GM18499 (cell line): Measurements from ENCODE around the gene EYA2.

Experiments
- ATAC-seq: cut with Tn5 transposase; IDR thresholded peaks from one replicate; pipeline ENCODE4 v1.9.1; 2021; ENCODE audit warnings: moderate number of reproducible peaks; ENCODE audit not compliant: insufficient read depth, unreplicated experiment

EYA2 gene

DNA sequence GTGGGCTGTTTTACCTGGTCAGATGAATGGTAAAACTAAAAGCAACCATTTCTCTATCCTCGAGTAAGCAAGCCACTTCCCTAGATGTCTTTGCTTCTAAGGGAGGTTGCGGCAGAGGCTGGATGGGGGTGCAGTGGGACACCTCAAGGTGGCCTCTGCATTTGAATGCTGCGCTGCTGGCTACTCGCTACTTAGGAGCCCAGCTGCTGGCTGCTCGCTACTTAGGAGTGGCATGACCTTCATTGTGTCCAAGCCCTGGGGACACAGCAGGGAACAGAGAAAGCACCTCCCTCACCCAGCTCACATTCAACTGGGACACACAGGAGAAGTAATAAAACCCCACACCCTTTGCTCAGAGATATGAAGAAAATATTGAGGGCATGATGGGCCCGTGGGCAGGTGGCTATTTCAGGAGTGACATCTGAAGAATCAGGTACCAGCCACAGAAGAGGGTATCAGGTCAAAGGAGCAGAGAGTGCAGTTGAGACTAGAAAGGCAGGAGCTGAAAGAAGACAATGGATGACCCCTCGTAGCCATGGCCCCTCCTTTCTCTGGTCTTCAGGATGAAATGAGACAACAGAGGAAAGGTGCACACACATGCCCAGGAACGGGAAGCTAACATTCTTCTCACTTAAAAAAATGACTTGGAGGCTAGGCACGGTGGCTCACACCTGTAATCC lies 312.5 kb downstream of the EYA2 start:
- no peak for ATAC-seq

DNA sequence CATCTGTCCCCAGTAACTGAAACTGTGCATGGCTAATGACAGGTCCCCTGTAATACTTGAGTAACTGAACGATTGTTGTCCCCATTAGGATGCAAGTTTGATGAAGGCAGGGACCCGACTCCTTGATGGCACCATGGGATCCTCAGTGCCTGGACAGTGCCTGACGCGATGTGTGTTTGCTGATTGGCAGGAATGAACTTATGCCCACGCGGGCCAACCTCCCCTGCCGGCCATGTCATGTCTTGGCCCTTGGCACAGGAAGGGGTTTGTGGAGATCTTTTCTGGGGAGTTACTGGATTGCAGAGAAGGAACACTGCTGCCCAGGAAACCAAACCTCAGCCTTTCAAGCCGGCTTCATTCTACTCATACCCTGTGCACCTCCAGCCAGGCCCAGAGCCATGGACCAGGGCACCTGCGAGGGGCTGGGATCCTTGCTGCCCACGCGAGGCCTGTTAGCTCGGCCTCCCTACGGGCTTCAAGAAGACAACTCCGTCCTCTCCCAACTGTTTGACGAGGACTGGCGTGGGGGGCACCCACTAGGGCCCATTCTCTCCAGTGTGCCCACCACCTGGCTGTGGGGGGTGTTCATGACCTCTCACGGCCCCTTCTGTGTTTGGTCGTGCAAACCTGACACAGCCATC lies 314.0 kb downstream of the EYA2 start:
- ATAC-seq: no peak

DNA sequence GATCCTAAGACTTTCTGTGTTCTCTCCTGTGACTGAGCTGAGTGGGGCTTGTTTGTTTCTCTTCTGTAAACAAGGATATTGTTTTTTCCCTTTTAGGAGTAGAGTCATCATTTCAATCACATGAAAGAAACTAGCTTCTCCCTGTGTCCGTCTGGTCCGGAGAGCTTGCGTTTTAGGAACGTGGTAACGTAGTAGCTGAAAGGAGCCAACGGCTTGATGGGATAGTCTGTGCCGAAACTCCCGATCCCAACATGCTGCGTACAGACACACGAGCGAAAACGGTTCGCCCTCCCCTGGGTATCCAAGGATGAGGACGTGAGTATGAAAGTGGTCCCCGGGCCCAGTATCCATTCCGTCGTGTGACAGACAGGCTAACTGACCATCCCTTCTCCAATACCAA lies 315.3 kb downstream of the EYA2 start:
- ATAC-seq: no peak

DNA sequence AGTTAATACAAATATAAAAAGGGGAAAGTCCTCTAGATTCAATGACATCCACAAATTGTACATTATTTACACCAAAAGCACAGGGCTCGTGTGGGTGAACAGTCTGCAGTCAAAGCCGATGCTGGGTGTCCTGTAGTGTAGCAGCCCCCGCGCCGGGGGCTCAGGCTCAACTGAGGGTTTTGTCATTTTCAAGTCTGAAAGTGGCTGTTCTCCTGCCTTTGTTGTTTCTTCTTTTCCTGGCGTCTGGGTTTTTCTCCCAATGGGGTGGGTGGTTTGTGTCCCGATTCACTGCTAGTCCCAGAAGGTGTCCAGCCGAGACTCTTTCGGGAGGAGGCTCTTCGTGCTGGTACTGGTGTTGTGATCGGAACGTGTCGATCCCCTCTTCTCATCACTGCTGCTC lies 315.8 kb downstream of the EYA2 start:
- no peak for ATAC-seq

DNA sequence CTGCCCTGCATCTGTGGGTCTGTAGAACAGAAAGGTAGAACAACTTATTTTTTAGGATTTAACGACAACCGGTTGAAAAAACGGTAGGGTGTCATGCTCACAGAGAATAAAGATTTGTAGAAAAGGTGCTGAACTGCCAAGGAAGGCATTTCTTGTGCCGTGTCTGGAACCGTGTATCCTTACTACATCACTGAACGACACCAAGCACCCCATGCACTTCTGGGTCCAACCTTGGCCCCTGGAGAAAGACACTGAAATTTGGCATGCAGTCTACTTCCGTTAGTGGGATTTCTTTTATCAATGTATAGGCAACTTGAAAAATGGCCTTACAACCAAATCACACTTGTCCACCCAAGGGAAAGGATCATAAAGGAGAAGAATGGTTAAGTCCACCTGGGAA lies 316.4 kb downstream of the EYA2 start:
- no peak for ATAC-seq

DNA sequence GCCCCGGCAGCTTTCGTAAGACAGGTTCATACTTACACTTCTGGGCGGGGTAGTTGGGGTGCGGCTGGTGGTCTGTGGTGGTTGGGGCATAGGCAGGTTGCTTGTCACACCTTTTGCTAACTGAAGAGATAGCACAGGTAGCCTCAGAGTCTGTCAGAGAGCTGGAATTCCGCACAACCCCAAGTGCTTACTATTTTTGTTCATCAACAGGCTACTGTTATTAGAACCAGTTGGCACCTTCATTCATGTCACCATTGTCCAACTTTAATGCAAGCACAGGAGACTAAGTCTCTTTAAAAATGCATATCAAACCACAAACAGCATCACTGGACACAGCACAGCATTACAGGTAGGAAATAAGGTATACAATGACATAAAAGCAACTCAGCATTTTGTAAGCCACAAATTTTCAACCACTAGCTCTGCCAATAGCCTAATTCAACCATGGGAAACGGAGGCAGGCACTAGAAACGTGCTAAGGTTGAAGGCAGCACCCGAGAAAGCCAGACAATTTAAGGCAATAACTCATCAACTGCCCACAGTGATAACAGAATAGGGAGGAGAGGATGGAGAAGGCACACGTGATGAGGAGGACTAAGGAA lies 318.1 kb downstream of the EYA2 start:
- no peak for ATAC-seq

DNA sequence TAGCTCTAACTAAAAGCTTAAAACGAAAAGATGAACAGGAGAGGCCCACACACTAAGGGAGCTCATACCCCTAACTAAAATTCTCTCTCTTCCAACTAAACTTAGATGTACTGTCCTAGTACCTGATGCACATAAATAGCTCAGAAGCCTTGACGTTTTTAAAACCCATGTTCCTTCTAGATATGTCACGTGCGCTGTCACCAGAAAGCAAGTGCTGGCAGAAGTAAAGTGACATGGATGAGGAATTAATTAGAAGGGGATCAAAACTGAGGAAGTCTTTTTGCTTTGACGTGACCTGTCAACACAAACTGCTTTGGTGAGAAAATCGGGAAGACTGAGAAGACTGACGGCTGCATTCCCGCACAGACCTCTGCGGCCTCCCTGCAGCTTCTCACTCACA lies 319.3 kb downstream of the EYA2 start:
- no peak for ATAC-seq

DNA sequence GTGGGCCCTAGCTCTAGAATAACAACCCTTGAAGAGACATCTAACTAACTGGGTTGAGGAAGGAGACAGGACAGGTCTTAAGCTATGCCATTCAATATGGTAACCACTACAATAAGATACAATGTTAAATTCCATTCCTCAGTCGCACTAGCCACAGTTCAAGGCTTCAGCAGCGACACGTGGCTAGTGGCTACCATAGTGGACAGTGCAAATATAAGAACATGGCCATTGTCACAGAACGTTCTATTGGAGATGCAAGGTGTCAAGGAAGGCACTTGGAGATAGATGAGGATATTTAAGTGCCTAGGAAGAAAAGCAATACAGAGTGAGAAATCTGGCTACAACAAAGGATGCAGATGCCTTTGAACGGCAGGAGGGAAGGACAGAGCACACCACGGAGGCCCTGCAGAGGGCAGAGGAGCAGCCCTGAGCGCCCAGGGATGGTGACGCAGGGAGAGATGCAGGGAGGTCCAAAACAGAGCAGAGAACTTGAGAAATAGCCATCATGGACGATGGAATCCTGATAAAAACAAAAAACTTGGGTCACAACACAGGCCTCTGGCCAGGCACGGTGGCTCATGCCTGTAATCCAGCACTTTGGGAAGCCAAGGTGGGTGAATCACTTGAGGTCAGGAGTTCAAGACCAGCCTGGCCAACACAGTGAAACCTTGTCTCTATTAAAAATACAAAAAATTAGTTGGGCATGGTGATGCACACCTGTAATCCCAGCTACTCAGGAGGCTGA lies 321.2 kb downstream of the EYA2 start:
- ATAC-seq: no peak

DNA sequence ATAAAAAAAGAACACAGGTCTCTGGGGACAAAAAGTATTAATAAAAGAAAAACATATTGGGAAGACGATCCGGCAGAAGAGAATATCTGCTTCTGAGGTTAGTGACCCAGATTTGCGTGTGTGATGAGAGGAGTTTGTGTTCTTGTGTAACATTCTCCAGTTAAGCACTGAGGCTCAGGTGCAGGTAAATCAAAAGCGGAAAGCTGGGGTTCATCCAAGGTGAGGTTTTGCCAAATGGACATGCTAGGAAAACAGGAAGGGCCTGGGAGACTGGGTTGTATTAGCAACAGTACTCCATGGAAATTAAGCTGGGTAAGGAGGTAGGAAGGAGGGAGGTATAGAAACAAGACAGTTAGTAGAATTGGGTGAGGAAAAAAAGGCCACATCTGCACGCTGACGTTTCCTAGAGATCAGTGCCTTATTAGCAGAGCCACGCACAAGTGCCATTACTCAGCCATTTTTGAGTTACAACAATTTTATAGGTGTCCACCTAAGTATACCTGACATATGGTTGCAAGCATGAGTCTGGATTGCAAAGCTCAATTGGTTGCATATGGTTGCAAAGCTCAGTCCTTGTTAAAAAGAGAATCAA lies 322.3 kb downstream of the EYA2 start:
- no peak for ATAC-seq

DNA sequence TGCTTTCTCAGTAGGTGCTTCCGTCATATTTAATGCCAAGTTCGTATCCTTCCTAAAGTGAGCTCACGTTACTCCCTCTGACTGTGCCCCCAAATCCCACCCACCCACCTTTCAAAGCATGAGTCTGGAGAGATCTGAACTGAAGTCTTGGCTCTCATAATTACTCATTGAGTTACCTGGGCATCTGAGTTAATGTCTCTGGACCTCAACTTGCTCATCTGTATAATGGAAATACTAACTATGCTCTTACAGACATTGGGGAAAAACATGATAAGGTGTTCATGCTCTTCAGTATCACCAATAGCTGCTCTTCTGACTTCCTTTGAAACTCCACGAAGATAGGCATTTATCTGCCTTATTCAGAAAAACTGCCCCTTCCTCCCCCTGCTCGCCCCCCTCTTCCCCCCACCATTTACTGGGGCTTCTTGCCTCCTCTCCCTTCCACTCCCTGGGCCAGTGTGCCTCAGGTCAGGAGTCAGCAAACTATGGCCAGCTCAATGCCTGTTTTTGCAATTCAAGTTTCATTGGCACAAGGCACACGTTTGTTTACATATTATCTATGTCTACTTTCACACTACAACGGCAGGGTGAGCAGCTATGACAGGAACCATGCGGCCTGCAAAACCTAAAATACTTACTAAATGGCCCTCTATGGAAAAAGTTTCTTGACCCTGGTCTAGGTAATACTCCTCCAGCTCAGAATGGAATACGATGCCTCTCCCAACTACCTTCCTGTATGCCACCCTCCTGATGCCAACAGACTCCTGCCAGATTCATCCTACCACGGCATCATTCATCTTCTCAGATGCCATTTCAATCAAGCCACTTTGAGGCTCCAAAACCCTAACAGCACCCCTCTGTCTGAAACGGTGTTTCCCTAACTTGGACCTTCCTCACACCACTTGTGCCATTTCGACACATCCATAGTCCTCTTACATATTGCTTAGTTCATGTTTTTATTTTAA lies 323.1 kb downstream of the EYA2 start:
- ATAC-seq: no peak

DNA sequence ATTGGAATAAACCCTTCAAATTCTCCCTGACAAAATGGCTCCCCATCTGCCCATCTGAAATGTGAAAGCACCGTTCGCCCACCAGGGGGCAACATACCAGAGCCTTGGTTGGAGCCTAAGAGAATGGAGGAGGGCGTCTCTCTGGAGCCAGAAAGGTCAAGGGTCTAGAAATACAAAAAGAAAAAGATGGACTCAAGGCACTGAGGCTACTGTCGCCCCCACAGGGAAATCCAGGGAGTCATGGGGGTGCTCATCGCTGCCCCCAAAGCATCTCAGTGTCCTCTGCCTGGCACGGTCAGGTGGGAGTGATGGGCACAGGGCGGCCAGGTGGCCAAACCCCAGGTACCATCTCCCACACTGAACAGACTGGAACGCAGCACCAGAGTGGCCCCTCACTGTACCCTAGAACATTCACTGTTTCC lies 325.5 kb downstream of the EYA2 start:
- no peak for ATAC-seq

DNA sequence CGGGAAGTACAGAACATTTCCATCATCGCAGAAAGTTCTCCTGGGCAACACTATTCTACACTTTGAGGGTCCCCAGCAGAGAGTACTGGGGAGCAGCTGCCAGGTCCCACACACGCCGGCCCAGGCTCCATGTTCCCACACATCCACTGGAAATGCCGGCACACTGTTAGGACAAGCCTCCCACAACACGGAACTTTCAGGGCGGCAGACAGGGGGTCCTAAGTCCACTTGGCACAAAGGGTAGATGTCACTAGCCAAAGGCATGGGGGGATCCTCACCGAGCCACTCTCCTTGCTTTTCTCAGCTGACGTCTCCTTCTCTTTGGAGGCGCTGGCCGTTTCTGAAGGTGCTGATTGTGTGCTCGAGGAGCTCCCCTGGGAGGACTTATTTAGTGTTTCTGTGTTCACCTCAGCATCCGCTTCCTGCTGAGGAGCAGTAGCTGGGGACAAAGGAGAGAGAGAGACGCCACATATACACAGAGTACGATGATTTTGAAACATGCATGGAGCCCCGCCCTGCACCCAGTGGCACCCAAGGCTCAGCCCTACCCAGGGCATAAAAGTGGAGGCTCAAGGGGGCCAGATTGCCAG lies 326.5 kb downstream of the EYA2 start:
- ATAC-seq: no peak

DNA sequence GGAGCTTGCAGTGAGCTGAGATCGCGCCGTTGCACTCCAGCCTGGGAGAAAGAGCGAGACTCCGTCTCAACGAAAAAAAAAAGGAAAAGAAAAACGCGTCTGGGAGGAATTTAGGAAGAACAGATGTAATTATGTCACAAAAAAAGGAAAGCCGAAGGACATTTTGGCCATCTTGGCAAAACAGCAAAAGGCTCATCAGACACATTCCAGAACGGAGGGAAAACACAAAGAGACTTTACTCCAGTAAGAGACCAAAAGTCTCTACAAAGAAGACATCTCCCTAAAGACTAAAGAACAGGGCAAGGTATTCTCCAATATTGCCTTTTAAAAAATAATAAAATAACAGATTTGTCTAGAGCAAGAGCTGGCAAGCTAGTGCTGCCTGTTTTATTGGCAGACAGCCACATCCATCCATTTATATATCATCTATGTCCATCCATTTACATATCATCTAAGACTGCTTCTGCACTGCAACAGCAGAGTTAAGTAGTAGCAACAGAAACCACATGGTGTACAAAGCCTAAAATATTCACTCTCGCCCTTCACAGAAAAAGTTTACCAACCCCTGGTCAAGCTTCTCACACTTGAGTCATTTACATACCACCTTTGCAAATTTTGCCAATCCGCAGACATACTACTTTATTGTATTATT lies 328.0 kb downstream of the EYA2 start:
- no peak for ATAC-seq

DNA sequence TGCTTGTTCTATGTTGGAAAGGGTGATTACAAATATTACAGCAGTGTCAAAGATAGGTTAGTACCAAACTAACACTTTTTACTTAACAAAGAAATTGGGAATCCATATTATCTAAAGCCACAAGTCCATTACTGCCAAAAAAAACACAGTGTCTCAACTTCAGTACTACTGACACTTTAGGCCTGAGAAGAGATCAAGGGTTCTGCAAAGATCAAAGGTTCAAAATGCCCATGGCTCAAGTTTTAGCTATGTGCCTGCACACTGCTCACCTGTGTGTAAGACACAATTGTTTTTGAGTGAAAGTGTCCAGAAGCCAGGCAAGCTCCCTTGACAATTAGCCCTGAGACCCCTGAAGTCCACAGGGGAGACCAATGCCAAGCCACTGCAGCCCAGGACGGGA lies 329.3 kb downstream of the EYA2 start:
- ATAC-seq: no peak

DNA sequence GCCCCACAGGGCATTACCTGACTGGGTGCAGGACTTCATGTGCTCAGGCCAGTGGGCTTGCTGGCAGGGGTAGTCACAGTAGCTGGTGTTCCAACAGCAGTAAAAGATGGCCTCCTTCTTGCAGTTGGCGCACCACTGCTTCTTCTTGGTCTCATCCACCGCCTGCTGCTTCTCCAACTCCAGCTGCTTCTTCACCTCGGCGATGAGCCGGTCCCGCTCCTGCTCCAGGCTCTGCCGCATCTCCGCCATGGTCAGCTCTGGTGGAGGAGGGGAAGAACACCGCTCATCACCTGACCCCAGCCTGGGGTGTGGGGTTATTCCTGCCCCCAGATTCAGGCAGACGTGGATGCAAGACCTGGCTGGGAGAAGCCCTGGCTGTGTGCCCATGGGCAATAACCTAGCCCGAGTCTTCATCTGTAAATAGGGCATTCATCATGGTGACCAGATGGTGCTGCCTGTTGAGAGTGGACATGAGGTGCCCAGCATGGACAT lies 329.7 kb downstream of the EYA2 start:
- no peak for ATAC-seq

DNA sequence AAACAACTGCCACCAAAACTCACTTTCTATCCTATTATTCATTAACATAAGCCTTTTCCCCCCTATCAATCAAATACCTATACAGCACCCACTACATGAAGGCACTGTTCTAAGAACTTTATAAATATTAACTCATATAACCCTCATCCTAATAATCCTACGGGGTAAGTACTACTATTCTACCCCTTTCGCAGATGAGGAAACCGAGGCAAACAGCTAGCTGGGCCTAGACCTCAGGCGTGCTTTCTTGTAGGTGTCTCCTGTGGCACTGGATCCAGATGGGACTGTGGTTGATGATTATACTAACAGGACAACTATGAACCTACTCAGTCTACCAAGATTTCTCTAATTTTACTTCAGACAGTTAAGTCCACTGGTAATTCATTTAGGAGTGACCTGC lies 330.2 kb downstream of the EYA2 start:
- ATAC-seq: no peak

DNA sequence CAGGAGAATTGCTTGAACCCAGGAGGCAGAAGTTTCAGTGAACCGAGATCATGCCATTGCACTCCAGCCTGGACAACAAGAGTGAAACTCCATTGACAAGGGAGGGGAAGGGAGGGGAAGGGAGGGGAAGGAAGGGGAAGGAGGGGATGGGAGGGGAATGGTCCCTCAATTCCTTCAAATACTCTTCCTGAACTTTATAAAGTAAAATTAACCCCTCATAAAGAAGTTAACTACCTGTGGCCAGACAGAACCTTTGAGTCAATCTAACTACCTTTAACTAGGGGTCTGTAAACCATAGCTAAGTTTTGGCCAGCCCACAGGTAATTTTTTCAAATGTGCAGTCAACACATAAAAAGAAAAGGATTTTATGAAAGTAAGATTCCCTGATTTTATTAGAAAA lies 330.8 kb downstream of the EYA2 start:
- no peak for ATAC-seq

DNA sequence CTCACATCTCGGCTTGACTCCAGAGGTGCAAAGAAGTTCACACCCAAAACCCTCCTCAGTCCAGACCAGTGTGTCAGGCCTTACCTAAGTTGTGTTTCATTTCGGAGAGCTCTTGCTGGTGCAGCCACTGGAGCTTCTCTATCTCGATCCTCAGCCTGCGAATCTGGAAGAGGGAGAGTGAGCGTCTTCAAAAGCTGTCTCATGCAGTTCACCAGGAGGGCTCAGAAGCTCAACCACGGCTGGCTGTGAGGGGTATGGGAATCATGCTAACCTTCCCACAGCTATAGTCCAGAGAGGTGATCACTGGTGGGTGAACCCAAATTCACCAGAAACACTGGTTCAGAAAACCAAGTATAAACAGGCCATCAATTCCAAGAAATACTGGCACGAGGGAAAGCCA lies 332.5 kb downstream of the EYA2 start:
- ATAC-seq: no peak

DNA sequence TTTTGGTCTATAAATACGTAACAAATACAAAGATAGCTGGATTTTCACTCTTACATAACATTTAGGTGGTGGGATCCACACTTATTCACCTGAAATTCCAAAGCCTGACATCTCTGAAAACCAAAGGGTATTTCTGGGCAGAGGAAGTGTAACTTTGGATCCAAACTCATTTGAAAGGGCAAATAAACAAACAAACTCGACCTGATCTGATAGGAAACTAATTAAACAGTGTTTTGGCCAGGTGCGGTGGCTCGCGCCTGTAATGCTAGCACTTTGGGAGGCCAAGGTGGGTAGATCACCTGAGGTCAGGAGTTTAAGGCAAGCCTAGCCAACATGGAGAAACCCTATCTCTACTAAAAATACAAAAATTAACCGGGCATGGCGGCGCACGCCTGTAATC lies 332.9 kb downstream of the EYA2 start:
- ATAC-seq: no peak
